Measurements from ENCODE around the gene SDHA.

The SDHA gene

GRCh38 chr5:306011-306805 is 88.1 kb downstream of the SDHA start:
- Mint-ChIP-seq H3K9me3 (no peaks in the 10 kb centered on the region), H3K27me3 (no peaks in the 10 kb centered on the region), H3K4me1 (ENCODE audit: low read depth) (no peaks in the 10 kb centered on the region), H3K36me3 (ENCODE audit: low read depth) (peaks cover 86% of the 10 kb centered on the region), H3K27ac (no peak overlapping the region), H3K4me3 (no peak overlapping the region)
- intact Hi-C loops (cut with micrococcal nuclease) = no loop called here

All from dendritic cell treated with granulocyte-macrophage colony-stimulating factor and Interleukin-4, amounts not matched to agents 40 ng/mL and 50 ng/mL, for 4 days (primary cell).